ENCODE measurements around the gene NUP43.
"Not testable (repeated sequence)": the region's sequence is repeated elsewhere in the genome, so short reads cannot be mapped to it uniquely, and the experiment has no call there.

NUP43 gene

DNA sequence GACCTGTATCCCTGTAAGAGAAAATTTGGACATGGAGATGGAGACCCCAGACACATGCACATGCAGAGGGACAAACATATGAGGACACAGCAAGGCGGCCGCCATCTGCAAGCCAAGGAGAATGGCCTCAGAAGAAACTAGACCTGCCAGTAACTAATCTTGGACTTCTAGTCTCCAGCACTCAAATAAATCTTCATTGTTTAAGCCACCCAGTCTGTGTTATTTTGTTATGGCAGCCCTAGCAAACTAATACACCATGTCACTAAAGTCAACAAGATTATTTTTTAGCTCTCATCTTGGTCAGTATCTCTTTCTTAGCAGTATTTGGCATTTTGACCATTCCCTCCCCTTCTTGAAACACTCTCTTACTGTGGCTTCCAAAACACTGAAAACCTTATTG lies 55.1 kb downstream of the NUP43 start:
- DNase-seq (ENCODE audit: low read depth): no peak

DNA sequence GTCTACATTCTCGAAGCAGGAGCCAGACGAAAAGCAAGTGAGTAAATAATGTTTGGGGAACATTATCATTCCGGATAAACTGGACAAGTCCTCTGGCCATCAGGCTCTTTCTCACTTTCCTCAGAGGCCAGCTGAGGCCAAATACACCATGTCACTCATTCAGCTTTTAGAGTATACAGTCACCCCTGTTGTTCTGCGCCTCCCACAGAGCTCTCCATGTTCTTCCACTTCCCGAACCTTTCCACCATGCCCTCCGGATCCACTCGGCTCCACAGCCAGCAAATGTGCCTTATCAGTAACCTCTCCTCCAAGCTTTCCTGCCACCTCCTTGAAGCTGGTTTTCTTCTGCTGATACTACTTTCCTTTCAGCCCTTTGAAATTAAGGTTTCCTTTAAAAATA lies 60.1 kb downstream of the NUP43 start:
- DNase-seq (ENCODE audit: low read depth): no peak

DNA sequence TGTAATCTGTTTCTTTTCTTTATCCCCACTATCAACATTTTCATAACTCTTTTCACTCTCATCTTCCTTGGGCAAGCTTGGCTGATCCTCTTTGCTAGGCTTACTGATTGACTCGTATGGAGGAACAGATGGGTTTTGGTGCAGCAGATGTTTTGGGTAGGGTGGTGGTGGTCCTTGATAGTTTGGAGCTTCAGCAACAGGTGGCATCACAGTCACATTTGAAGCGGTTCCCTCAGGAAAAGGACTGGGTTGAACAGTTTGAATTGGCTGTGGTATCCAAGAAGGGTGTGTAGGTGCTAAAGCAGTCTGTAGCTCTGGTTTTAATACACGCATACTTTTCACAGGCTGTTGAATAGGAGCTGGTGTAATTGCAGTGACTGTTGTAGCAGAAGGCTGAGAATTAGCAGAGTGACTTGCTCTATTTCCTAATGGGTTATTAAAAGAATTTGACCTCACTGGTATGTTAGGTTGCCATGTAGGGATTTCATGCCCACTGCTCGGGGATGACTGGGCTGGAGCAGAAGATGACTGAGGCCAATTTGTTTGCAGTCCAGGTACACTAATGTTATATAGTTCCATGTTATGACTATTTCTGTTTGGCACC lies 63.0 kb downstream of the NUP43 start:
- DNase-seq (ENCODE audit: low read depth): no peak

DNA sequence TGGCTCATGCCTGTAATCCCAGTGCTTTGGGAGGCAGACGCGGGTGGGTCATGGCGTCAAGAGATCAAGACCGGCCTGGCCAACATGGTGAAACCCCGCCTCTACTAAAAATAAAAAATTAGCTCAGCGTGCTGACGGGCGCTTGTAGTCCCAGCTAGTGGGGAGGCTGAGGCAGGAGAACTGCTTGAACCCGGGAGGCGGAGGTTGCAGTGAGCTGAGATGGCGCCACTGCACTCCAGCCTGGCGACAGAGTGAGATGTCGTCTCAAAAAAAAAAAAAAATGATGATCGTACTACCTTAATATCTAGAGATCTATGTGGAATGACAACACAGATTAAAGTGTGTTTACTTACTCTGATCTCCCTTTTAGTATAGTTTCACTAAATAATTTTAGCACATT lies 64.5 kb downstream of the NUP43 start:
- DNase-seq (ENCODE audit: low read depth): not testable (repeated sequence)

DNA sequence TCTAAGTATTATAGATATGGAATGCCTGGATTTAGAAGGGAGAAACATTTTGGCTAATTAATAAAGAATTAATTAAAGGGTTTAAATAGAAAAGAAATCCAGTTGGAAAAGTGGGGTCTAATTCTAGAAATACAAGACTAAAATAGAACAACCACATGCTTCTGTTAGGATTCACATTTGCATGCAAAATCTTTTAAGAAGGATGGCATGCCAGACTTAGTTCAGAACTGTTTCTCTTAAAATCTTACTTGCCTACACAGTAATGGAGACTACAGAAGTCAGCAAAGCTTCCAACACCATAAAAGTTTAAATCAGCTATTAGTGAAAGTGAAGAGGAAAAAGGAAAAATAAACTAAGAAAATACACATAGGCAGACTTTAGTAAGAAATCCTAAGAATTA lies 65.1 kb downstream of the NUP43 start:
- DNase-seq (ENCODE audit: low read depth): no peak

- DNase-seq (ENCODE audit: low read depth): no peak
These were observed 65.8 kb downstream of the NUP43 start for GRCh38 chr6:149680503-149680902.

Measured in stimulated activated CD8-positive, alpha-beta memory T cell treated with anti-CD3 and anti-CD28 coated beads, Interleukin-15, amount 100 ng/mL, for 1 hour (primary cell).